ENCODE measurements around the gene MAB21L4. TPM values are rescaled to one million over a fixed set of nuclear protein-coding genes. Genes with fewer than 3 reads are reported as not detected.

MAB21L4 gene
- total and polyA plus RNA-seq, 2 of the 8 experiments (the other 6 are each of a cell fraction or from before 2014, with no cell fraction given) = 0.11 TPM; not detected in 1

GRCh38 chr2:240931319-240931949 is 35.5 kb upstream of the MAB21L4 start (continued):
- no peak for TF ChIP-seq CHD7 (IDR thresholded peaks at IDR 0.05; ENCODE audit: insufficient replicate concordance, low read length)
- TF ChIP-seq TEAD4 (IDR thresholded peaks at IDR 0.05; ENCODE audit: low read depth, low read length) = no peak
- TF ChIP-seq SP1 (IDR thresholded peaks at IDR 0.05; ENCODE audit: low read depth, low read length) = no peak
- TF ChIP-seq GTF2F1 (IDR thresholded peaks at IDR 0.05; ENCODE audit: borderline replicate concordance, low read depth, low read length) = no peak
- no peak for TF ChIP-seq BACH1 (IDR thresholded peaks at IDR 0.05; ENCODE audit: low read length)
- TF ChIP-seq EZH2 (IDR thresholded peaks at IDR 0.05; ENCODE audit: low read depth, low read length, severe bottlenecking) = no peak
- no peak for TF ChIP-seq RNF2 (IDR thresholded peaks at IDR 0.05; ENCODE audit: borderline replicate concordance, low read depth, low read length, missing control alignments, poor library complexity, severe bottlenecking)
- TF ChIP-seq YY1 (IDR thresholded peaks at IDR 0.05; ENCODE audit: low read depth, low read length) = no peak
- no peak for TF ChIP-seq HDAC2 (IDR thresholded peaks at IDR 0.05; ENCODE audit: borderline replicate concordance in 1 of 2, low read depth in 2 of 2, low read length in 2 of 2)
- TF ChIP-seq E2F6 (IDR thresholded peaks at IDR 0.05) = no peak

All from H1 (cell line).